Activated T-cell treated with anti-CD3 and anti-CD28 coated beads for 1 hour (primary cell): ENCODE data around the gene SHC4.

Source experiments
- DNase-seq: peaks from one replicate; pipeline ENCODE4 v3.0.0-alpha.2; 2020; ENCODE audit warnings: low read depth

The SHC4 gene

DNA sequence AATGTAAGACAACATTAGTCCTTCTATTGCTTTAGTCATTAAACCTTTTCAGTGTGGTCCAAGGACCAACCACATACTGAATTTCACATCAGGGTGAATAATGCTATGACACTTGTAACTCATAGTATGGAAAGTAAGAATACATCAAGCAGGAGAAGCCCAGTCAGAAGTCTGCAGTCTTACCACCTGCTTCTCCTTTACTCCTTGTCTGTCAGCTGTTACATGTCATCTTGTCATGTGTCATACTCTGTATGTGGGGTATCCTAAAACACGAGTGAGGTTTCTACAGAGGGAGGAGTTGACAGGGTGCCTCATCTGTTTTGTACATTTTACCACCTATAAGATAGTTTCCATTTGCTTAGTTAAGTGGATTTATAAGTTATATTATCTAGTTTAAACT, 118.6 kb downstream of the SHC4 start:
- DNase-seq: no peak

GRCh38 chr15:48842501-48842900, 121.2 kb downstream of the SHC4 start:
- DNase-seq: no peak

GRCh38 chr15:48834756-48835155, 129.0 kb downstream of the SHC4 start:
- no peak for DNase-seq

DNA sequence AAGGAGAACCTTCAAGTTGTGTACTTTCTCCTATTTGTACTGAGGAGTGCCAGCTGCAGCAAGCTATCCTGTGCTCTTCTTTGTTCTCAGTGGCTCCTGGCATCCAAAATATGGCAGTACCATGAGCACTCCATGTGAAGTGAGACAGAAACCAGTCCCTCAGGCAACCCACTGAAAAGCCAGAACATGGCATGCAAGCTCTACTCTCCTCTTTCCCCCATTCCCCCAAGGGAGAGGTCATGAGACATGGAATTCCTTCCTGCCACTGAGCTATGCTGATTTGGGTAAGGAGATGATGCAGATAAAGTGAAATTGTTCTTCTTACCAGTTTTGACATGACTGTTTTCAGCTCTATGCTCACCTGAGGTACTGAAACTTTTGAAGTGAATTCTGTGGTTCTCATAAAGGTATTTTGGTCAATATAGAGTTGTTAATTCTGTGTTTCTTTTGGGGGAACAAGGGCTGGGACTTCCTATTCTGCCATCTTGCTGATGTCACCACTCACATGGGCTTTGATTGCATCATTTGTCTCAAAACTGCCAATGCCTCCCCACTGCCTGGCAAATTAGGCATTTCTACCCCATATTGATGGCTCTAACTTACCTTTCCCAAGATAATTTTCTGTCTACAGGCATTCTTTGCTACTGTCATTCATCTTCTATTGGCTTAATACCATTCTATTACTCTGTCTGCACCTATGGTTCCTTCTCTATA, 130.0 kb downstream of the SHC4 start:
- no peak for DNase-seq

DNA sequence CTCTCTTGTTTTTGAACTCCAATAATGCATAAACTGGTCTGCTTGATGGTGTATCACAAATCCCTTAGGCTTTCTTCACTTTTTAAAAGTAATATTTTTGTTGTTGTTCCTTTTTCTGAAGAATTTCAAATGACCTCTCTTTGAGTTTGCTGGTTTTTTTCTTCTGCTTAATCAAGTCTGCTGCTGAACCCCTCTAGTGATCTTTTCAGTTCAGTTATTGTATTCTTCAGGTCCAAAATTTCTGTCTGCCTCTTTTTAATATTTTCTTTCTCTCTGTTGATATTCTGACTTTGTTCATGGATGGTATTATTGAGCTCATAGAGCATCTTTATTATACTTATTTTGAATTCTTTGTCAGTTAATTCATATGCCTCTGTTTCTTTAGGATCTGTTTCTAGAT, 131.1 kb downstream of the SHC4 start:
- no peak for DNase-seq

GRCh38 chr15:48828906-48829305, 134.8 kb downstream of the SHC4 start:
- DNase-seq: no peak

DNA sequence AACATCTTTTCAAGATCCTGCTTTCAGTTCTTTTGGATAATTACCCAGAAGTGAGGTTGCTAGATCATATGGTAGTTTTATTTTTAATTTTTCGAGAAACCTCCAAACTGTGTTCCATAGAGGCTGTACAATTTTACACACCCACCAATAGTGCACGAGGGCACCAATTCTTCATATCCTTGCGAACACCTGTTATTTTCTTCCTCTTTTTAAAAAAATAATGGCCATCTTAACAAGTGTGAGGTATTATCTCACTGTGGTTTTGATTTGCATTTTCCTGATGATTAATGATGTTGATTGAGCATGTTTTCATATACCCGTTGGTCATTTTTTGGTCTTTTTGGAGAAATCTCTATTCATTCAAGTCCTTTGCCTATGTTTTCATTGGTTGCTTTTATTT, 135.2 kb downstream of the SHC4 start:
- DNase-seq: no peak

DNA sequence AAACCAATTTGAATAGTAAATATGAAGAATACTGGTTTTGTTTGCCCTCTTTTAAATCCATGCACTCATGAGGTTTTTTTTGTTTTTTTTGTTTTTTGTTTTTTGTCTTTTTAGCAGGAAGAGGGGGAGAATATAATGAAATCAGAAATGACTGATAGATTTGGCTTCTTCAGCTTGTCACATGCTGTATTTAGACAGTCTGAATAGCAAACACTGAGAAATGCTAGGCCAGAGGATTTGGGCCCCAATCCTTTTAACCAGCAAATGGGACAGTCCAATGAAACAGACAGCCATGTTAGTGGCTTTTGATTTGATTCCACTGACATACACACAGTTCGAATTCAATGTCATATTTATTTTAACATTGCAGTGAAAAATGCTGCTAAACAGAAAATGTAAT, 138.6 kb downstream of the SHC4 start:
- no peak for DNase-seq

DNA sequence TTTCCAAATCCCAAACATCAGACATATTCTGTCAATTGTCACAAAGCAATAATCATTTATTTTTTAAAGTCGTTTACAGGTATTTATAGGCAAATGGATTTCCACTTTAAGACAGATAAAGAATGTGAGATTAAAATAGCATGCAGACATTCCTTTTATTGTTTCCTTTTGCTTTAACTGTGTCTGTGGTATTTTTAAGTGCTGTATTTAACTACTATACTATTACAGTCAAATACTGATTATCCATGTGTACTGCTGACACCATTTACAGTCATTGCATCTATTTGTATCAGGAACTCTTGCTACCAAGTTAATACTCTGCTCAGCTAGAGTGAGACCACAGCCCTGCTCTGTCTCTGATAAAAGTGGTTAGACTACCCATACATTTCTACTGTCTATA, 140.0 kb downstream of the SHC4 start:
- no peak for DNase-seq

DNA sequence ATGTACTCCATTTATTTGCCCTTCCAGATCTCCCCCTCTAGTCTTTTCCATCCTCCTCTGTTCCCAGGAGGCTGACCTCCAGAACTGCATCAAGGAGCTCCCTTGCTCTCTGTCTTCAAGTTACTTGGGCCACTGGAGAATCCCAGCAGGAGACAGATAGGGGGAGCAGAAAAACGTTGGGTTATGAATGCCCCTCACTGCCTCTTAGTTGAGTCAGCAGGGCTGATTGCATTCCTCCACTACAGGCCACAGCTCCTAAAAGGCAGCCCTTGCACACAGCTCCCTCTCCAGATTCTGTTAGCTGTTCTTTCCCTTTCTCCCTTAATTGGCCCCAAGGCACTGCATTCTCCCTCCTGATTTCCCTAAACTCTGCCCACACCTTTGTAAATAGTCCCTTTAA, 140.5 kb downstream of the SHC4 start:
- DNase-seq: no peak

GRCh38 chr15:48814286-48814685, 149.4 kb downstream of the SHC4 start:
- DNase-seq: no peak

DNA sequence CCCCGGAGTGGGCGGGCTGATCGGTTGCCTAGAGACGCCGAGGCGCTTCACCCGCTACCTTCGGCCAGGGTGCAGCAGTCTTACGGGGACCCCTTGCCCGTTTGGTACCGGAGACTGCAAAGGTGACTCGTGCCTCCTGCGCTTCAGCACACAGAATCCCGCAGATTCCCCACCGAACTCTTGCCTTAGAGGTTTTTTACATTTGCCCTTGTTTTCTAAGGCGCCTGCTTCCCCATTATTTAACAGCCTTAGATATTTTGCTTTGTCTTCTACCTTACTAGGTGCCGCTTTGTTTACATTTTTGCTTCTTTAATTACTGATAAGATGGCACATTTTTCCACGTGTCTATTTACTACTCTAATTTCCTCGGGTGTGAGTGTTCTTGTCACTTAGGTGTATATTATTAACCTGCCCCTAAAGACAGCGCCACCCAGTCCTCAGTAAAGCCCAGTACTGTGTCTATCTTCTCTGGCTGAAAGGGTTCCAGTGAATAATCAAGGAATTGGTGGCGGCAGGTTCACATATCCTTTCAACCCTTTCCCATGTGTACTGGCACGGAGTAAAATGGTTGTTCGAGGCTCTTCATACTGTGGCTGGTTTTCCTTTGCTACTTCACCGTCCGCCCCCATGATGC, 152.3 kb downstream of the SHC4 start:
- no peak for DNase-seq

- peak; percentile 98 for DNase-seq
These were observed 153.1 kb downstream of the SHC4 start, which contains the start of gene CEP152 for GRCh38 chr15:48810414-48811324. Gene CEP152 (minus strand): TSS chr15:48811069. CDS start chr15:48805649, 5,420 bp downstream.

- DNase-seq: no peak
These were observed 157.6 kb downstream of the SHC4 start for GRCh38 chr15:48806151-48806550.

- no peak for DNase-seq
These were observed 158.1 kb downstream of the SHC4 start for GRCh38 chr15:48805591-48805990.

GRCh38 chr15:48803877-48804276, 159.8 kb downstream of the SHC4 start:
- DNase-seq: no peak

DNA sequence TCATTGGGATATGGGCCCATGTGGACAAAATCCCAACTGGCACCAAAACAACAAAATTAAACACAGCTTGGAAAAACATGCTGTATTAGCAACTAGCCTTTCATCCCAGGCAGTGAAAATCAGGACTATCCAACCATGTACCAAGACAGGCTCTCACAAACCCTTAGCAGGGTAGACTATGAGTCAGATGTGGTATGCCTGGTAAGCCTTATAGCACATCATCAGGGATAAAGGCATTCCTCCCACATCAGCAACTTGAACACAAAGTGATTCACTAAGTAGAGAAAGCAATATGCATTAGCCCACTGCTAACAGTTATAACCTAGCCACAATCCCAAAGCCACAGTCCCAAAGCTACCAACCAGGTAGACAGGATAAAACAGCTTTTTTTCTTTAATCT, 160.9 kb downstream of the SHC4 start:
- no peak for DNase-seq

- DNase-seq: no peak
These were observed 161.5 kb downstream of the SHC4 start for GRCh38 chr15:48802257-48802656.

DNA sequence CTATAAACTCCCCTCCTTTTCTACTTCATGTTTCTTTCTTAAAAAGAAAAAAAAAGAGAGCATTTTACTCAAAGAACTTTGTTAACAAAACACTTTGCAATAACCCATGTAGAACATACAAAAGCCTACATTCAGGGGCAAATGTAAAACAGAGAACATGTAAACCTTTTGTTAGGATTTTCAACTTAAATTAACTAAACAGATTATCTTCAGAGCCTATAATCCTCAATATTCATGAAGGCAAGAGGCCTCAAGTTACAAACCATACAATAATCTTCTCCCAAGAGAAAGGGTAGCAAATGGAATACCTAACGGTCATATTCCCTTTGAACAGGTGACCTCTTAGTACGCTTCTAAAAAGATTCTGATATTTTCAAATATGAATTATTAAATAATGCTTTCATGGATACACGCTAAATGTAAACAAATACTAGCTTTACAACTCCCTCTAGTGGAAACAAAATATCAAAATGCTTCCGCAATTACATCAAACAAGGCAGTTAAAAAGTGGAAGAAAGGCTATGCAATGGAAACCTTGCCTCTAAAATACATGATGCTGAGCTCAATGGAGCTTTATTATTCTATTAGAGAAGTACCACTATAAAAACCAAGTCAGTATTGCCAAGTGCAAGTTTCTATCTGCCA, 162.8 kb downstream of the SHC4 start:
- no peak for DNase-seq

GRCh38 chr15:48800245-48800644, 163.5 kb downstream of the SHC4 start:
- no peak for DNase-seq

GRCh38 chr15:48798319-48798718, 165.4 kb downstream of the SHC4 start:
- no peak for DNase-seq

- DNase-seq: no peak
These were observed 166.8 kb downstream of the SHC4 start for GRCh38 chr15:48796930-48797329.
